Renal cortex interstitium (tissue), 11 donors: ENCODE measurements around the gene KCTD7. TPM values are rescaled to one million over a fixed set of nuclear protein-coding genes. Genes with fewer than 3 reads are reported as not detected.
A peak's percentile ranks its signal among the peaks of the same experiment; 100 is the strongest.
"Not testable (repeated sequence)": the region's sequence is repeated elsewhere in the genome, so short reads cannot be mapped to it uniquely, and the experiment has no call there.

Source experiments
- DNase-seq, 11 donors: peaks; one replicate each; pipeline ENCODE4 v3.0.0-alpha.2; 2013; ENCODE audit warnings: low read depth in 9 of 11, low spot score in 4 of 11; ENCODE audit errors: extremely low read depth in 1 of 11
- polyA plus RNA-seq, 3 donors: library from polyadenylated mRNA; unstranded; fragments of 120-200 nt; gene quantifications; one replicate each; pipeline ENCODE4 v1.2.1, GENCODE V29; 2013; ENCODE audit not compliant: insufficient read length in 3 of 3

KCTD7 gene
- polyA plus RNA-seq, 3 donors: 22.5 to 24.8 (median 23.8) TPM

DNA sequence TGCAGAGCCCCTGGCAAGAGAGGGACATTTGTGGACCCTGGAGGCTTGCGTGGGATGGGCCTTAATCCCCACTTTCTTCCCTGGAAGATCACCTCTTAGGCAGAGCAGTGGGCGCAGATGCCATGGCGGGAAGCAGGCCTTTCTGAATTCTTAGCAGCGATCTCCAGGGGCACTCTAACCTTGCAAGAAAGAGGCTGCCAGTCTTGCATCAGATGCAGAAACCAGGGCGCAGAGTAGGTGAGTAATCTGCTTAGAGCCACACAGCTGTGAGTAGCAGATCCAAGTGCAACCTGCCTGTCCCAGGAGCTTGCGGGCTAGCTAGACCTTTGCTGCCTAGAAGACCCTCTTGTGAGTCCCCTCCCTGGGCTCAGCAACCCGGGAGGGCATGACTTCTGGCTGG, 40.0 kb downstream of the KCTD7 start:
- no peak for DNase-seq

DNA sequence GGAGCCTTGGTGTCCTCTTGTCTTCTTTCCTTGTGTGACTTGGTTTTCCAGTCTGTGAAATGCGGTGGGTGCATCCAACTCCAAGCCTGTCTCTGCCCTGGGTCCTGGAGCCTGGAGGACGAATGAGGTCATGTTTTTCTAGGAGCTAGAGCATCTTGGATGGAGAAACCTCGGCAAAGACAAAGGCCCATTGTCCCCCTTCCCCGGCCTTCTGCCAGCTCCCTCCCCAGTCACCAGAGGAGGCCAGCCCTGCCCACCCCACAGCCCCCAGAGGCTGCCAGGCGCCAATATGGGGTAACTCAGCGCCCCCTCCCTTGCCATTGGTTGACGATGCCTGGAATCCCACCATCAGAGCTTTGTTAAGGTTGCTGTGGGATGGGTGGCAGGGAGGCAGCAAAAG, 40.4 kb downstream of the KCTD7 start:
- DNase-seq: no peak

DNA sequence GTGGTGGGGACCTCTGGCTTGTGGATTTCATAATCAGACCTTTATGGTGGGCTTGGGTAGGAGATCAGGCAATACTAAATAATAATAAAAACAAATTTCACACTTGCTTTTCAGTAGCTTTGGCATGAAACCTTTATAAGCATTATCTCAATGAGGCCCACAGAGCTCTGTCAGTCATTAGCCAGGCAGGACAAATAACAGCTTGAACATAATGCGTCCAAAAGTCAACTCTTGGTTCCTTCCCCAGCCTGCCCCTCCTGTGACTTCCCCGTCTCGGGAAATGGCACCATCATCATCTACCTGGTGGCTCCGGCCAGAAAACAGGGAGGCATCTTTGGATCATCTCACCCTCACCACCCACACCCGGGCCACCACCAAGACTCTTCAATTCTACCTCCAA, 40.8 kb downstream of the KCTD7 start:
- DNase-seq: no peak

DNA sequence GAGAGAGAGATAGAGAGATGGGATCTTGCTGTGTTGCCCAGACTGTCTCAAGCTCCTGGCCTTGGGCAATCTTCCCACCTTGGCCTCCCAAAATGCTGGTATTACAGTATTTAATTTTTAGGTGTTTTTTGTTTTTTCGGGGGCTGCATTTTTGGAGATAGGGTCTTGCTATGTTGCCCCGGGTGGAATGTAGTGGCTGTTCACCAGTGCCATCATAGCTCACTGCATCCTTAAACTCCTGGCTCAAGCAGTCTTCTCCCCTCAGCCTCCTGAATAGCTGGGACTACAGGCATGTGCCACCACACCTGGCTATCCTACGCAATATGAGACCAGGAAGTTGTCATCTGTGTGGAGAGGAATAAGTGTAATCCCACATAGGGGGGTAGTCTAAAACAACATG, 42.4 kb downstream of the KCTD7 start:
- no peak for DNase-seq

DNA sequence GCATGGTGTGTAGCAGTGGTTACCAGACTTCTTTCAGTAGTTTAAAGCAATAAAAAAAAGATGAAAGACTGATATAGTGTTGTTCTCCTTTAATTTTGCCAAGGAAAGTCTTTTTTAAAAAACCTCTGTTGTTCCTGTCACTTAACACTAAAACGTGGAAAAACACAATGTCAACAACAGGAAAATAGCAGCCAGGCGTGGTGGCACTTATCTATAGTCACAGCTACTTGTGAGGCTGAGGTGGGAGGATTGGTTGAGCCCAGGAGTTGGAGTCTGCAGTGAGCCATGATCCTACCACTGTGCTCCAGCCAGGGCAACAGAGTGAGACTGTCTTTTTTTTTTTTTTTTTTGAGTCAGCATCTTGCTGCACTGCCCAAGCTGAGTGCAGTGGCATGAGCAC, 42.8 kb downstream of the KCTD7 start:
- not testable (repeated sequence) for DNase-seq

DNA sequence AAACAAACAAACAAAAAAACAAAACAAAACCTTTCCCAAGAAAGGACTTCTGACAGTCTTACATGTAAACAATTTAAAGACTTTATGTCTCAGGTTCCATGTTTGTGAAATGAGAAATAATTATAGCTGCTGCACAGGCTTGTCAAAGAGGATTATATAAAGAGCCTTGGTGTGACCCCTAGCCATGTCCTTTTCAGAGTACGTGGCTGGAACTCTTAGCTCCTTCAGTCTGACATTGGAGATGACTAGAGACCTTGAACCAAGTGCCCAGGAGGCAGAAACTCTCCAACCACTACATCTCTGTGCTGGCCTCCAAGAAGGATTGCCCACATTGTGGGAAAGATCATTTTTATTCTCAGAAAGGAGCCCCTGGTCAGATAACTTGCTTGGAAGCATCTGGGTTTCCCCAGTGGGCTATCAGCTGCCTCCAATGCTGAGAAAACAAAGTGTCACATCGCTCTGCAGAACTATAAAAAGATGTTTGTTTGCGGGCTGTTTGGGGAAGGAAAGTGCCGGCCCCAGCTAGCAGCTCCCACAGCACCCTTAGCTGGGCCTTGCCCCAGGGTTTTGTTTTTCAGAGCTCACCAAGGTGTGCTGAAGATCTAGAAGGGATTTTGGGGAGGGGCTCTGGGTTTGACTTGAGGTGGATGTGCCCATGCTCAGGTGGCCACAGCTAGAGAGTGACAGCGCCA, 43.9 kb downstream of the KCTD7 start:
- not testable (repeated sequence) for DNase-seq

DNA sequence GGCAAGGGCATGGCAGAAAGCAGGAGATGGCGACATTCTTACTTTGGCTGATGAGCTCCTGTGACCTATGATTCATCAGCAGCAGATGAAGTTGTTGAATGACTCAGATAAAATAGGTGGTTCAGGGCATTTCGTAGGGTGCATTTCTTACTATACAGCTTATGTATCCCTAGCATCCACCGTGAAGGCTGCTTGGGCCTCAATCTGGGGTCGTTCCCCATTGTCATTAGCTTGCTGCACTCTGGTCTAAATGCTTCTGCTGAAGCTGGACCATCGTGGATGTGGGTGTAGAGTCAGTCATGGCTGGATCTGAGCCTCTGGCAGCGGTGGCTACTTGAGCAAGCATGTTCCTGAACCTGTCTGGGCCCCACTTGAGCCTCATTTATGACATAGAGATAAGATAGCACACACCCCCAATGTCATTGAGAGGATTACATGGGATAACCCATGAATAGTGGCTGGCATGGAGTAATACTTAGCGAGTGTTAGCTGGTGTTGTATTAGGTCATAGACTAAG, 44.5 kb downstream of the KCTD7 start:
- not testable (repeated sequence) for DNase-seq

DNA sequence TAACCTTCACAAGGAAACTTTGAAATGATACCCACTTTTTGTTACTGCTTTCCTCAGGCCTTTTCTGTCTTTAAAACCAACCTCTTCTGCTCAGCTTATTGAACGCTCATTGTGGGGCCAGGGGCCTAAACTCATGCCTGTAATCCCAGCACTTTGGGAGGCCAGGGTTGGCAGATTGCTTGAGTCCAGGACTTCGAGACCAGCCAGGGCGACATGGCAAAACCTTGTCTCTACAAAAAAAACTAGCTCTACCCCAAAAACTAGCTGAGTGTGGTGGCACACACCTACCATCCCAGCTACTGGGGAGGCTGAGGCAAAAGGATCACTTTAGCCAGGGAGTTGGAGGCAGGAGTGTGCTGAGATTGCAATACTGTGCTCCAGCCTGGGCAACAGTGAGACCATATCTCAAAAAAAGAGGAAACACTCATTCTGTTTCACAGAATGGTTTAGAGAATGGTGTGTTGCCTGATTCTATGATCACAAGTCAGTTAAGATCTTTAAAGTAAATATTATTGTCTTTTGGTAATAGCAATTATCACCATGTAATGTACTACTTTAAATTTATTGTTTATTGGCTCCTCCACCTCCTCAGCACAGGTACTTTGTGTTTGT, 51.1 kb downstream of the KCTD7 start:
- no peak for DNase-seq

DNA sequence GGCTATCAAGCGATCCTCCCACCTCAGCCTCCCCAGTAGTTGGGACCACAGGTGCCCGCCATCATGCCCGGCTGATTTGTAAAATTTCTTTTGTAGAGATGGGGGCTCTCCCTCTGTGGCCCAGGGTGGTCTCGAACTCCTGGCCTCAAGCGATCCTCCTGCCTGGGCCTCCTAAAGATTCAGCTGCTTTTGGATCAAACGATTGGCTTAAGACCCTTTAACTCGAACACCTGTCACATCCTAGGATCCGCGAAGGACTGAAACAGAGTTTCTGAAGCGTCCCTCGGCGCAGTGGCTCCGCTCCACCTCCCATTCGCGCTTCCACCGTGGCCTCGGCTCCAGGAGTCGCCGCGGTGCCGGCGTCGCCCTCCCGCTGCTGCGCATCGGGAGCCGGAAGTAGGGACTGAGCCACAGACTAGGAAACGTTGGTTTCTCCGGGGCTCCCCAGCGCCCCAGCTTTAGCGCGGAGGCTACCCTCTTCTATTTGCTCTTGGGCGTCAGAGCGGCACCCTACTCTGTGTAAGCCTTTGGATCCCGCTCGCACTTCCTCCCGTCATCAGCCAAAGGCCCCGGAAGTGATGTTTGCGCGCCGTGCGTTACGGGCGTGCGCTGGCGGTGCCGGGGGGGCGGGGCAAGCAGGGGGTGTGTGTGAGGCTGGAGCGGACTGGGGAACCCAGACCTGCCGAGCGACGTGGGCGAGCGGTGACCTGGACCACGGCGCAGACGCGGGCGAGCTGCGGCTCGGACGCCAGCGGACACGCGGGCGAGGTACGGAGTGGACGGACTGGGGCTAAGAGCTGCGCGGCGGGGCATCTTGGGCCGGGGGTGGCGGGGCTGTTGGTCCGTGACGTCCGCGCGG, 53.0 kb downstream of the KCTD7 start:
- peak; percentile 84 to 95 (median 92) for DNase-seq

DNA sequence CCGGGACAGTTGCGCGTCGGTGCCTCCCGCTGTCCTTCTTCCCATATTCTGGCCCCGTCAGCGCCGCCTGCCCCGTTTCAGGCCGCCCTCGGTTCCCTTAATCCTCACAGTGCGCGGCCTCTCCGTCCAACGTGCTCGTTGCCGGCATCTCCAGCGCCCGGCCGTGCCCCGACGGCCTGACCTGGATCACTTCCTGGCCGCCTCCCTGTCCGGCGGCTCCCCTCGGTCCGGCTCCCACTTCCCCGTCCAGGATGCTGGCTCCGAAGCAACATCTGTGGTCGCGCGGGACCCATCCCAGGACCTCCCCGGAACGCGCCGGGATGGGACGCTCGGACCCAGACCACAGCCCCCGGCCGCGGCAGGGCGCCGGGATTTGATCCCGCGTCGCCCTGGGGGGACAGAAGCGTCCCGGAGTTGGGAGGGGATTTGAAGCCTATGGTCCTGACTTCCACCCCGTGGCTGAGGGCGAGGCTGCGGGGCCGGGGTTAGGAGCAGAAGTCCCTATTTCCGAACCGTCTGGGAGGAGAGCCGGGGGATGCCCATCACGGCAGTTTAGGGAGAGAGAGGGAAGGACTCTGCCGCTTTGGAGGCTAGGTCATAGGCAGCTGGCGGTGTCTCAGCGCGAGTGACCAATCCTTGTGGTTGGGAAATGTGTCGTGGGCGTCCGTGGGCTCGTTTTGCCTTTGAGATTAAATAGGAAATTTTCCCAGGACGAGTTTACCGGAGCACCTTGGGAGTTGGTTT, 53.8 kb downstream of the KCTD7 start:
- DNase-seq: peak in 2 of 11 donors; percentile 25 to 26

DNA sequence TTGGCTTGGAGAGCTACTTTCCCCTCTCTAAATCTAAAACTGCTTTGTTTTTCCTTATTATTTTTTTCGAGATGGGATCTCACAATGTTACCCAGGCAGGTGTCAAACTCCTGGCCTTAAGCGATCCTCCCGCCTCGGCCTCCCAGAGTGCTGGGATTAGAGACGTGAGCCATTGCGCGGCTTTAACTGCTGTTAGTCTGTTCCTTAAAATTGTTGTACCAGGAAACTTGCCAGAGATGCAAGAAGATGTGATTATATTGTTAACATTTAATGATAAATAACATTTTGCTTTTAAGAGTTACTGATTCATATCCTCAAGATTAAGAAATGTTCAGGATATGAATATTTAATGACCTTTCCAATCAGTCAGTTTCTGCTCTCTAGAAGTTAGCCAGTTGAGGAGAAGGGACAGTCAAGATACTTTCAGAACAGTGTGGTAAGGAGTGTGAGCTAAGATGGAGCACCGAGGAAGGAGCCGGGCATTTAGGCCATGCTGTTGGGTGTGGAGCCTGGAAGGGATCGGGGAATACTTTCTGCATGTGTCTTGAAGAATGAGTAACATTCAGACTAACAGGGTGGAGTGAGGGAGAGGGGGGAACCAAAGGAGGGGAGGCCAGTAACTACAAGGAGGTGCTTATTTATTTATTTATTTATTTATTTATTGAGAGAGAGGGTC, 54.6 kb downstream of the KCTD7 start:
- DNase-seq: not testable (repeated sequence)

DNA sequence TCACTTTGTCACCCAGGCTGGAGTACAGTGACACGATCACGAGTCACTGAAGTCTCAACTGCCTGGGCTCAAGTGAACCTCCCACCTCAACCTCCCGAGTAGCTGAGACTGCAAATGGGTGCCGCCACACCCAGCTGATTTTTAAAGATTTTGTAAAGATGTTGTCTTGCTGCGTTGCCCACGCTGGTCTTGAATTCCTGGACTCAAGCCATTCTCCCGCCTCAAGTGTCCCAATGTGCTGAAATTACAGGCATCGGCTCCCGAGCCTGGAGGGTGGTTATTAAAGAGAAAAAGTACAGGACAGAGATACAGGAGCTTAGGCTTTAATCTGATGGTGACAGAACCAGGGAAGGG, 55.1 kb downstream of the KCTD7 start:
- no peak for DNase-seq

DNA sequence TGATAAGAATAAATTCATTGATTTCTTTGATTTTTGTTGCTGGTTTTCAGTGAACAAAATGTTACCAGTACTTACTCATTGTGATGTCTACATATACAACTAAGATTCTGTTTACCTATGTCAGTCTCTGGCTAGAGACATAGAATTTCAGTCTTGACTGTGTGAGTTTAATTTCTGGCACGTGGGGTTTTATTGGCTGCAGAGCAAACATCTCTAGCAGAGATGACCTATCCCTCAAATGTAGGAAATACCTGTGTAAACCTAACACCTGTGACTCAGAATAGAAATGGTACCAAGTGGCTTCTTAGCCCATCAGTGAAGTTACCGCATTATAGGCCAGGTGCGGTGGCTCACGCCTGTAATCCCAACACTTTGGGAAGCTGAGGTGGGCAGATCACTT, 57.0 kb downstream of the KCTD7 start:
- DNase-seq: not testable (repeated sequence)

DNA sequence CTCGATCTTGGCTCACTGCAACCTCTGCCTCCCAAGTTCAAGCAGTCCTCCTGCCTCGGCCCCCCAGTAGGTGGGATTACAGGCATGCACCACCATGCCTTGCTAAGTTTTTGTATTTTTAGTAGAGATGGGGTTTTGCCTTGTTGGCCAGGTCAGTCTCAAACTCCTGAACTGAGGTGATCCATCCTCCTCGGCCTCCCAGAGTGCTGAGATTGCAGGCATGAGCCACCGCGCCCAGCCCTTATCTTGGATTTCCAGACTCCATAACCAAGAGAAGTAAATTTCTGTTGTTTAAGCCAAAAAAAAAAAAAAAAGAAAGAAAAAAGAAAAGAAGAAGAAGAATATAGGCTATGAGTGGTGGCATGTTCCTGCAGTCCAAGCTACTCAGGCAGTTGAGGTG, 58.5 kb downstream of the KCTD7 start:
- no peak for DNase-seq

DNA sequence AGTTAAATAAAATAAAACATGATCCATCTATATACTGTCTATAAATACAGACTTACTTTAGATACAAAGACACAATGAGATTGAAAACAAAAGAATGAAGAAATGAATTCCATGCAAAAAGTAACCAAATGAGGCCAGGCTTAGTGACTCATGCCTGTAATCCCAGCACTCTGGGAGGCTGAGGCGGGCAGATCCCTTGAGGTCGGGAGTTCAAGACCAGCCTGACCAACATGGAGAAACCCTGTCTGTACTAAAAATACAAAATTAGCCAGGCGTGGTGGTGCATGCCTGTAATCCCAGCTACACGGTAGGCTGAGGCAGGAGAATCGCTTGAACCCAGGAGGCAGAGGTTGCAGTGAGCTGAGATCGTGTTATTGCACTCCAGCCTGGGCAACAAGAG, 59.0 kb downstream of the KCTD7 start:
- not testable (repeated sequence) for DNase-seq

DNA sequence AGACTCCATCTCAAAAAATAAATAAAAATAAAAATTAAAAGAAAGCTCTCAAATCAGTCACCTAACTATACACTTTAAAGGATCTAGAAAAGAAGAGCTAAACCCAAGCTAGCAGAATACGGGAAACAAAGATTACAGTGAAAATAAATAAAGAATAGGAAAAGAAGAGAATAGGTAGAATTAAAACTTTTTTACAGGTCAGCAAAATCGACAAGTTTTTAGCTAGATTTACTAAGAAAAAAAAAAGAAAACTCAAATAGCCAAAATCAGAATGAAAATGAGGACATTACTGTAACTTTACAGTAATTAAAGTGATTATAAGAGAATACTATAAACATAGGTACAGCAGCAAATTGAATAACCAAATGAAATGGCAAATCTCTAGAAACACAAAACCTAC, 60.4 kb downstream of the KCTD7 start:
- no peak for DNase-seq

DNA sequence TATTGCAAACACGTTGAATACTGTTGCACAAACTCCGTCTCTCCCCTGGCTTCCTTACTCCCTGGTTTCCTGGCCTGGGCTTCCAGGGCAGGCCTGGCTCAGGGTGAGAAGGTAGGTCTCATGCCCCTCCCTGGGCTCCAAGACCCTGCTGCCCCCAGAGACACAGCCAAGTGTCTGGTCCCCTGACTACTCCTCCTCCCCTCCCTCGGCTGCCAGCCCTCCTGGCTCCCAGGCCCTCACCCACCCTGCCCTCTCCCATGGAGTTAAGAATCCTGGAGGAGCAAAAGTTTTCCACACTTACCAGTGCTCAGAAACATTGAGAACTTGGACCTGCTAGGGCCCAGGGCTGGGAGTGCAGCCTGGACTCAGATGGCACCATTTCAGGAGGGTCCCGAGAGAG, 64.7 kb downstream of the KCTD7 start:
- DNase-seq: no peak
